DMS 273 (cell line): Measurements from ENCODE around the gene CAMTA2.

Experiments
- DNase-seq: peaks from one replicate; lab custom pipeline; 2025; ENCODE audit not compliant: unreplicated experiment; lab: John Stamatoyannopoulos, UW

The CAMTA2 gene

GRCh38 chr17:5002121-5002788, 14.8 kb upstream of the CAMTA2 start:
- DNase-seq, result no peak

GRCh38 chr17:5000237-5000639, 12.8 kb upstream of the CAMTA2 start:
- DNase-seq, result no peak

- no peak for DNase-seq
These were observed 12.1 kb upstream of the CAMTA2 start for GRCh38 chr17:4999430-5000093.

- DNase-seq, result no peak
These were observed 11.4 kb upstream of the CAMTA2 start for GRCh38 chr17:4998732-4999429.

GRCh38 chr17:4998027-4998731, 10.7 kb upstream of the CAMTA2 start:
- DNase-seq, result no peak

GRCh38 chr17:4997302-4998026, 10.0 kb upstream of the CAMTA2 start, which contains the start of the genes INCA1 and KIF1C:
INCA1 (minus strand) TSS chr17:4997522; CDS start chr17:4994437, 3,085 bp downstream.
KIF1C (plus strand) TSS chr17:4997950; CDS start chr17:5000247, 2,297 bp downstream.
- peak; percentile 92 for DNase-seq

GRCh38 chr17:4994081-4994595, 6.7 kb upstream of the CAMTA2 start:
- no peak for DNase-seq

- no peak for DNase-seq
These were observed 492 bp upstream of the CAMTA2 start for GRCh38 chr17:4987767-4988567.

- DNase-seq, result no peak
These were observed 1.1 kb downstream of the CAMTA2 start for GRCh38 chr17:4986403-4986802.

- DNase-seq, result no peak
These were observed 5.2 kb downstream of the CAMTA2 start for GRCh38 chr17:4982305-4982704.

- peak; percentile 72 for DNase-seq
These were observed 6.7 kb downstream of the CAMTA2 start for GRCh38 chr17:4980644-4981216.

GRCh38 chr17:4978726-4979125, 8.7 kb downstream of the CAMTA2 start:
- DNase-seq, result no peak

GRCh38 chr17:4974115-4974670, 13.3 kb downstream of the CAMTA2 start:
- DNase-seq, result no peak

GRCh38 chr17:4973256-4974114, 14.0 kb downstream of the CAMTA2 start:
- DNase-seq, result no peak

GRCh38 chr17:4972752-4973151, 14.7 kb downstream of the CAMTA2 start:
- no peak for DNase-seq

- no peak for DNase-seq
These were observed 15.2 kb downstream of the CAMTA2 start for GRCh38 chr17:4972322-4972721.

GRCh38 chr17:4971826-4972225, 15.6 kb downstream of the CAMTA2 start:
- no peak for DNase-seq

- no peak for DNase-seq
These were observed 17.2 kb downstream of the CAMTA2 start for GRCh38 chr17:4970273-4970672.
